ENCODE measurements around the gene CAPN5. TPM values are rescaled to one million over a fixed set of nuclear protein-coding genes. Genes with fewer than 3 reads are reported as not detected.
A peak's percentile ranks its signal among the peaks of the same experiment; 100 is the strongest.

The CAPN5 gene
- total RNA-seq, 2 experiments from 2014 or later, result 2.2 to 2.4 TPM

GRCh38 chr11:77141475-77141874 is 74.7 kb downstream of the CAPN5 start:
- H3K9me3 Mint-ChIP-seq, result no peaks in the 10 kb centered on the region
- DNase-seq, result no peak
- peaks cover 15% of the 10 kb centered on the region for H3K27me3 Mint-ChIP-seq
- H3K27ac Mint-ChIP-seq, result no peak overlapping the region
- peaks cover 18% of the 10 kb centered on the region for H3K4me1 Mint-ChIP-seq
- no peaks in the 10 kb centered on the region for H3K36me3 Mint-ChIP-seq
- no peak overlapping the region for H3K4me3 Mint-ChIP-seq

- no peaks in the 10 kb centered on the region for H3K9me3 Mint-ChIP-seq
Observed at GRCh38 chr11:77142091-77142975, 75.6 kb downstream of the CAPN5 start.

GRCh38 chr11:77143405-77144020 is 76.7 kb downstream of the CAPN5 start:
- Mint-ChIP-seq H3K27me3 (peaks cover 4% of the 10 kb centered on the region), H3K36me3 (no peaks in the 10 kb centered on the region), H3K9me3 (no peaks in the 10 kb centered on the region), H3K4me1 (peaks cover 31% of the 10 kb centered on the region), H3K4me3 (no peak overlapping the region), H3K27ac (no peak overlapping the region)
- DNase-seq, result no peak

More at GRCh38 chr11:77142091-77142975, 75.6 kb downstream of the CAPN5 start:
- no peak overlapping the region for H3K27ac Mint-ChIP-seq
- no peaks in the 10 kb centered on the region for H3K36me3 Mint-ChIP-seq
- H3K4me3 Mint-ChIP-seq, result no peak overlapping the region
- peak; percentile 34 for DNase-seq
- H3K27me3 Mint-ChIP-seq, result peaks cover 10% of the 10 kb centered on the region
- H3K4me1 Mint-ChIP-seq, result peaks cover 23% of the 10 kb centered on the region

GRCh38 chr11:77144196-77144856 is 77.6 kb downstream of the CAPN5 start:
- H3K36me3 Mint-ChIP-seq, result no peaks in the 10 kb centered on the region
- no peaks in the 10 kb centered on the region for H3K9me3 Mint-ChIP-seq
- no peak for DNase-seq
- H3K4me3 Mint-ChIP-seq, result no peak overlapping the region
- no peak overlapping the region for H3K27ac Mint-ChIP-seq
- no peaks in the 10 kb centered on the region for H3K27me3 Mint-ChIP-seq
- H3K4me1 Mint-ChIP-seq, result peaks cover 33% of the 10 kb centered on the region

GRCh38 chr11:77144857-77145428 is 78.2 kb downstream of the CAPN5 start:
- peaks cover 33% of the 10 kb centered on the region for H3K4me1 Mint-ChIP-seq
- no peaks in the 10 kb centered on the region for H3K36me3 Mint-ChIP-seq
- no peaks in the 10 kb centered on the region for H3K9me3 Mint-ChIP-seq
- no peaks in the 10 kb centered on the region for H3K27me3 Mint-ChIP-seq
- no peak overlapping the region for H3K27ac Mint-ChIP-seq
- H3K4me3 Mint-ChIP-seq, result no peak overlapping the region
- no peak for DNase-seq

- H3K27ac Mint-ChIP-seq, result no peak overlapping the region
- no peak overlapping the region for H3K4me3 Mint-ChIP-seq
- H3K4me1 Mint-ChIP-seq, result peaks cover 36% of the 10 kb centered on the region
- H3K27me3 Mint-ChIP-seq, result no peaks in the 10 kb centered on the region
- H3K36me3 Mint-ChIP-seq, result no peaks in the 10 kb centered on the region
- no peaks in the 10 kb centered on the region for H3K9me3 Mint-ChIP-seq
- no peak for DNase-seq
Observed at GRCh38 chr11:77146261-77147035, 79.7 kb downstream of the CAPN5 start.

GRCh38 chr11:77147036-77147315 is 80.2 kb downstream of the CAPN5 start:
- H3K27me3 Mint-ChIP-seq, result no peaks in the 10 kb centered on the region
- DNase-seq, result no peak
- no peaks in the 10 kb centered on the region for H3K36me3 Mint-ChIP-seq
- H3K27ac Mint-ChIP-seq, result no peak overlapping the region
- no peaks in the 10 kb centered on the region for H3K9me3 Mint-ChIP-seq
- H3K4me3 Mint-ChIP-seq, result no peak overlapping the region
- peaks cover 38% of the 10 kb centered on the region for H3K4me1 Mint-ChIP-seq

GRCh38 chr11:77147668-77148321 is 81.0 kb downstream of the CAPN5 start:
- Mint-ChIP-seq H3K27ac (no peak overlapping the region), H3K4me1 (peaks cover 38% of the 10 kb centered on the region), H3K36me3 (no peaks in the 10 kb centered on the region), H3K4me3 (peak overlapping the region; percentile 64), H3K9me3 (no peaks in the 10 kb centered on the region), H3K27me3 (no peaks in the 10 kb centered on the region)
- peak; percentile 47 for DNase-seq

GRCh38 chr11:77148963-77149715 is 82.4 kb downstream of the CAPN5 start:
- no peaks in the 10 kb centered on the region for H3K27me3 Mint-ChIP-seq

GRCh38 chr11:77149716-77150392 is 83.1 kb downstream of the CAPN5 start:
- H3K9me3 Mint-ChIP-seq, result no peaks in the 10 kb centered on the region
- H3K4me1 Mint-ChIP-seq, result peaks cover 45% of the 10 kb centered on the region
- H3K27ac Mint-ChIP-seq, result no peak overlapping the region
- H3K4me3 Mint-ChIP-seq, result no peak overlapping the region
- no peak for DNase-seq
- H3K27me3 Mint-ChIP-seq, result no peaks in the 10 kb centered on the region
- no peaks in the 10 kb centered on the region for H3K36me3 Mint-ChIP-seq

More at GRCh38 chr11:77148963-77149715, 82.4 kb downstream of the CAPN5 start:
- Mint-ChIP-seq H3K9me3 (no peaks in the 10 kb centered on the region), H3K4me3 (no peak overlapping the region), H3K27ac (no peak overlapping the region), H3K36me3 (no peaks in the 10 kb centered on the region), H3K4me1 (peaks cover 44% of the 10 kb centered on the region)
- DNase-seq, result no peak

- no peak overlapping the region for H3K4me3 Mint-ChIP-seq
- no peak for DNase-seq
- no peak overlapping the region for H3K27ac Mint-ChIP-seq
- H3K4me1 Mint-ChIP-seq, result peaks cover 50% of the 10 kb centered on the region
- H3K27me3 Mint-ChIP-seq, result no peaks in the 10 kb centered on the region
- H3K36me3 Mint-ChIP-seq, result no peaks in the 10 kb centered on the region
- no peaks in the 10 kb centered on the region for H3K9me3 Mint-ChIP-seq
Observed at GRCh38 chr11:77150836-77151235, 84.1 kb downstream of the CAPN5 start.

- peak; percentile 79 for DNase-seq
- Mint-ChIP-seq H3K4me3 (peak overlapping the region; percentile 30), H3K9me3 (no peaks in the 10 kb centered on the region), H3K36me3 (no peaks in the 10 kb centered on the region), H3K27me3 (no peaks in the 10 kb centered on the region), H3K4me1 (peaks cover 49% of the 10 kb centered on the region), H3K27ac (peak overlapping the region; percentile 68)
Observed at GRCh38 chr11:77151804-77152509, 85.2 kb downstream of the CAPN5 start.

- H3K4me3 Mint-ChIP-seq, result no peak overlapping the region
- no peak for DNase-seq
- no peaks in the 10 kb centered on the region for H3K27me3 Mint-ChIP-seq
- H3K9me3 Mint-ChIP-seq, result no peaks in the 10 kb centered on the region
- H3K36me3 Mint-ChIP-seq, result no peaks in the 10 kb centered on the region
- peaks cover 42% of the 10 kb centered on the region for H3K4me1 Mint-ChIP-seq
- H3K27ac Mint-ChIP-seq, result peak overlapping the region; percentile 68
Observed at GRCh38 chr11:77152846-77153245, 86.1 kb downstream of the CAPN5 start.

Measured in activated naive CD8-positive, alpha-beta T cell treated with anti-CD3 and anti-CD28 coated beads for 36 hours (primary cell).